Neutrophil (primary cell): ENCODE results near the gene CMTM4.

ENCODE experiments used
- H3K27ac ChIP-seq: fragments of 200-600 bp; sonication (generic); 2 replicates; pipeline ENCODE4 v1.5.1; 2016; ENCODE audit warnings: mild to moderate bottlenecking, moderate library complexity
- H3K27me3 ChIP-seq: fragments of 200-600 bp; sonication (generic); 2 replicates; pipeline ENCODE4 v1.6.0; 2016; ENCODE audit warnings: mild to moderate bottlenecking
- H3K36me3 ChIP-seq: fragments of 200-600 bp; sonication (generic); 2 replicates; pipeline ENCODE4 v1.5.1; 2017
- H3K4me1 ChIP-seq, 2 experiments: fragments of 200-600 bp in 1 of 2; sonication (generic) in 1 of 2; 1 replicate in 1 of 2; 2 replicates in 1 of 2; pipeline versions ENCODE4 v1.5.1 to v1.6.1; 2013 to 2016; ENCODE audit warnings: low read depth in 1 of 2, low read length in 1 of 2, mild to moderate bottlenecking in 1 of 2, moderate library complexity in 1 of 2; ENCODE audit not compliant: control insufficient read depth in 1 of 2, insufficient read depth in 1 of 2
- H3K4me3 ChIP-seq, 2 experiments: fragments of 200-600 bp in 1 of 2; sonication (generic) in 1 of 2; 1 replicate in 1 of 2; 2 replicates in 1 of 2; pipeline ENCODE4 v1.5.1; 2013 to 2016; ENCODE audit warnings: low read depth in 1 of 2, low read length in 1 of 2, mild to moderate bottlenecking in 1 of 2, moderate library complexity in 1 of 2
- H3K9me3 ChIP-seq: fragments of 200-600 bp; sonication (generic); 2 replicates; pipeline ENCODE4 v1.5.1; 2016
- CTCF ChIP-seq: fragments of 200-600 bp; sonication (generic); IDR thresholded peaks from 2 replicates; pipeline ENCODE4 v1.5.1; 2016; ENCODE audit warnings: antibody characterized with exemption

CMTM4 gene

GRCh38 chr16:66566051-66566901 is 130.3 kb downstream of the CMTM4 start, which contains the start of gene CMTM1:
Gene CMTM1, plus strand, starts transcription at chr16:66566439. Its CDS starts 75 bp downstream, at chr16:66566514.
- no peaks in the 10 kb centered on the region for H3K27me3 ChIP-seq
- H3K27ac ChIP-seq, result peak within 1 kb of the TSS; percentile 58
- H3K4me1 ChIP-seq, result peaks cover 17 to 28% of the 10 kb centered on the region in 2 experiments
- no peak for TF ChIP-seq CTCF
- H3K4me3 ChIP-seq, result no peak within 1 kb of the TSS
- peaks cover 93% of the 10 kb centered on the region for H3K36me3 ChIP-seq
- H3K9me3 ChIP-seq, result no peaks in the 10 kb centered on the region
